Mesenchymal stem cell (in vitro differentiated cells and primary cell): ENCODE measurements around the gene SMARCD2.

Source experiments
- DNase-seq: peaks from one replicate; pipeline ENCODE4 v3.0.0-alpha.2; 2013
- H2AFZ ChIP-seq: one replicate; pipeline ENCODE4 v1.6.1; 2013; ENCODE audit warnings: low read depth, mild to moderate bottlenecking, control low read depth, inconsistent platforms, low read length, moderate library complexity
- H2AK5ac ChIP-seq: 2 replicates; pipeline ENCODE4 v1.6.1; 2013; ENCODE audit warnings: low read length, moderate library complexity, mild to moderate bottlenecking, inconsistent platforms; ENCODE audit not compliant: severe bottlenecking
- H2BK120ac ChIP-seq: one replicate; pipeline ENCODE4 v1.6.1; 2013; ENCODE audit warnings: low read depth, mild to moderate bottlenecking, inconsistent platforms, low read length, moderate library complexity
- H2BK12ac ChIP-seq, 2 experiments: one replicate each; pipeline ENCODE4 v1.6.1; 2013; ENCODE audit warnings: inconsistent platforms in 2 of 2, low read length in 2 of 2, mild to moderate bottlenecking in 2 of 2, moderate library complexity in 2 of 2, control low read depth in 1 of 2
- H2BK15ac ChIP-seq: one replicate; pipeline ENCODE4 v1.6.1; 2013; ENCODE audit warnings: mild to moderate bottlenecking, low read depth, inconsistent platforms; ENCODE audit not compliant: poor library complexity, severe bottlenecking
- H2BK5ac ChIP-seq: 2 replicates; pipeline ENCODE4 v1.6.1; 2013; ENCODE audit warnings: low read depth, mild to moderate bottlenecking, low read length, control low read depth, inconsistent platforms; ENCODE audit not compliant: poor library complexity, severe bottlenecking
- H3K14ac ChIP-seq, 2 experiments: one replicate each; pipeline ENCODE4 v1.6.1; 2013; ENCODE audit warnings: inconsistent platforms in 2 of 2, low read length in 2 of 2, control low read depth in 1 of 2, mild to moderate bottlenecking in 1 of 2, moderate library complexity in 1 of 2
- H3K18ac ChIP-seq, 2 experiments: one replicate each; pipeline ENCODE4 v1.6.1; 2013; ENCODE audit warnings: inconsistent platforms in 2 of 2, low read length in 2 of 2, control low read depth in 1 of 2, low read depth in 1 of 2, mild to moderate bottlenecking in 1 of 2
- H3K23ac ChIP-seq, 2 experiments: one replicate each; pipeline ENCODE4 v1.6.1; 2013; ENCODE audit warnings: inconsistent platforms in 2 of 2, low read length in 2 of 2, mild to moderate bottlenecking in 2 of 2, moderate library complexity in 2 of 2, control low read depth in 1 of 2
- H3K27ac ChIP-seq: 2 replicates; pipeline ENCODE4 v1.5.1; 2013; ENCODE audit warnings: mild to moderate bottlenecking, moderate library complexity, low read length, control low read depth, inconsistent platforms; ENCODE audit not compliant: poor library complexity, severe bottlenecking
- H3K27me3 ChIP-seq, 2 experiments: 2 replicates each; pipeline versions ENCODE4 v1.6.1 to v1.7.0; 2013; ENCODE audit warnings: low read length in 2 of 2, mild to moderate bottlenecking in 2 of 2, moderate library complexity in 2 of 2, control low read depth in 1 of 2, inconsistent platforms in 1 of 2; ENCODE audit not compliant: control insufficient read depth in 1 of 2, insufficient read depth in 1 of 2
- H3K36me3 ChIP-seq, 2 experiments: 2 replicates each; pipeline versions ENCODE4 v1.6.1 to v1.7.0; 2013; ENCODE audit warnings: low read length in 2 of 2, control low read depth in 1 of 2, inconsistent platforms in 1 of 2, low read depth in 1 of 2, mild to moderate bottlenecking in 1 of 2; ENCODE audit not compliant: insufficient read depth in 2 of 2, control insufficient read depth in 1 of 2
- H3K4ac ChIP-seq, 2 experiments: one replicate each; pipeline ENCODE4 v1.6.1; 2013; ENCODE audit warnings: inconsistent platforms in 2 of 2, low read length in 2 of 2, mild to moderate bottlenecking in 2 of 2, moderate library complexity in 2 of 2, control low read depth in 1 of 2, low read depth in 1 of 2
- H3K4me1 ChIP-seq: 2 replicates; pipeline ENCODE4 v1.6.1; 2013; ENCODE audit warnings: low read depth, low read length, control low read depth; ENCODE audit not compliant: control insufficient read depth, insufficient read depth
- H3K4me2 ChIP-seq: 2 replicates; pipeline ENCODE4 v1.6.1; 2013; ENCODE audit warnings: low read length, mild to moderate bottlenecking, inconsistent platforms; ENCODE audit not compliant: poor library complexity, severe bottlenecking
- H3K4me3 ChIP-seq, 2 experiments: 2 replicates each; pipeline versions ENCODE4 v1.5.1 to v1.7.0; 2013; ENCODE audit warnings: low read length in 2 of 2, mild to moderate bottlenecking in 2 of 2, control low read depth in 1 of 2, low read depth in 1 of 2; ENCODE audit not compliant: insufficient read depth in 1 of 2
- H3K79me1 ChIP-seq: replicated peaks from 2 replicates; pipeline ENCODE4 v1.6.1; 2013; ENCODE audit warnings: mild to moderate bottlenecking, control low read depth, low read length, inconsistent platforms; ENCODE audit not compliant: poor library complexity, severe bottlenecking
- H3K9ac ChIP-seq: 2 replicates; pipeline ENCODE4 v1.7.0; 2013; ENCODE audit warnings: mild to moderate bottlenecking, low read length, moderate library complexity
- H3K9me3 ChIP-seq: 2 replicates; pipeline ENCODE4 v1.7.0; 2013; ENCODE audit warnings: mild to moderate bottlenecking, low read length; ENCODE audit not compliant: control insufficient read depth
- H4K8ac ChIP-seq: one replicate; pipeline ENCODE4 v1.6.1; 2013; ENCODE audit warnings: inconsistent platforms, mild to moderate bottlenecking, low read length, moderate library complexity
- H4K91ac ChIP-seq: one replicate; pipeline ENCODE4 v1.6.1; 2013; ENCODE audit warnings: mild to moderate bottlenecking, low read length, inconsistent platforms
- WGBS: methylation state at CpG from one replicate; pipeline ENCODE4 v1.1.7; 2013; ENCODE audit warnings: mixed read lengths; 5-methylcytosine and 5-hydroxymethylcytosine counted together

Gene SMARCD2

GRCh38 chr17:63840591-63841349 lies 1.7 kb downstream of the SMARCD2 start:
- H3K4me2 ChIP-seq: peak overlapping the region; percentile 97
- DNase-seq: peak; percentile 11
- H3K9me3 ChIP-seq: no peaks in the 10 kb centered on the region
- H4K91ac ChIP-seq: no peak overlapping the region
- H2BK5ac ChIP-seq: no peak overlapping the region
- no peak overlapping the region for H2BK120ac ChIP-seq
- H3K9ac ChIP-seq: peak overlapping the region; percentile 95
- H3K27ac ChIP-seq: peak overlapping the region; percentile 79
- no peak overlapping the region for H2AK5ac ChIP-seq
- H3K79me1 ChIP-seq: peaks cover 31% of the 10 kb centered on the region
- 83% methylated on average over 3 of the region's 4 CpGs for WGBS
- H2BK12ac ChIP-seq: peak overlapping the region in 1 of 2 experiments; percentile 29
- H3K4me1 ChIP-seq: peaks cover 33% of the 10 kb centered on the region
- H3K14ac ChIP-seq: no peak overlapping the region
- H2BK15ac ChIP-seq: peak overlapping the region; percentile 9
- peaks cover 17 to 27% of the 10 kb centered on the region in 2 experiments for H3K36me3 ChIP-seq
- H4K8ac ChIP-seq: peak overlapping the region; percentile 19
- H3K27me3 ChIP-seq: no peaks in the 10 kb centered on the region
- H3K18ac ChIP-seq: peak overlapping the region in 1 of 2 experiments; percentile 71
- peak overlapping the region in 1 of 2 experiments; percentile 47 for H3K23ac ChIP-seq
- peak overlapping the region in 1 of 2 experiments; percentile 96 for H3K4me3 ChIP-seq
- peak overlapping the region in 1 of 2 experiments; percentile 15 for H3K4ac ChIP-seq
- H2AFZ ChIP-seq: no peak overlapping the region

- peak; percentile 20 for DNase-seq
- H2AFZ ChIP-seq: no peak overlapping the region
- no peak overlapping the region for H2BK5ac ChIP-seq
- H3K27ac ChIP-seq: no peak overlapping the region
- H4K8ac ChIP-seq: no peak overlapping the region
- no peak overlapping the region for H3K18ac ChIP-seq
- peaks cover 35% of the 10 kb centered on the region for H3K4me1 ChIP-seq
- H3K9ac ChIP-seq: peak overlapping the region; percentile 77
- 76% methylated on average over 7 of the region's 7 CpGs for WGBS
- H3K23ac ChIP-seq: peak overlapping the region in 1 of 2 experiments; percentile 27
- no peak overlapping the region for H2AK5ac ChIP-seq
- peaks cover 38 to 43% of the 10 kb centered on the region in 2 experiments for H3K36me3 ChIP-seq
- H2BK15ac ChIP-seq: no peak overlapping the region
- peak overlapping the region in 1 of 2 experiments; percentile 60 for H3K4me3 ChIP-seq
- H3K4ac ChIP-seq: no peak overlapping the region
- H3K79me1 ChIP-seq: peaks cover 37% of the 10 kb centered on the region
- H2BK120ac ChIP-seq: no peak overlapping the region
- no peaks in the 10 kb centered on the region for H3K27me3 ChIP-seq
- no peak overlapping the region for H3K4me2 ChIP-seq
- no peak overlapping the region for H2BK12ac ChIP-seq
- H4K91ac ChIP-seq: peak overlapping the region; percentile 54
- no peak overlapping the region for H3K14ac ChIP-seq
- H3K9me3 ChIP-seq: no peaks in the 10 kb centered on the region
These were observed 3.8 kb downstream of the SMARCD2 start for GRCh38 chr17:63838631-63839171.

GRCh38 chr17:63837962-63838600 lies 4.4 kb downstream of the SMARCD2 start:
- Histone ChIP-seq H4K8ac (peak overlapping the region; percentile 27), H3K4me3 (peak overlapping the region in 1 of 2 experiments; percentile 60), H2AFZ (no peak overlapping the region), H3K9me3 (no peaks in the 10 kb centered on the region), H3K4ac (peak overlapping the region in 1 of 2 experiments; percentile 63), H3K4me2 (no peak overlapping the region), H3K79me1 (peaks cover 41% of the 10 kb centered on the region), H2AK5ac (peak overlapping the region; percentile 64), H3K23ac (peak overlapping the region in 1 of 2 experiments; percentile 2), H3K36me3 (peaks cover 44 to 49% of the 10 kb centered on the region in 2 experiments), H2BK12ac (no peak overlapping the region), H2BK120ac (no peak overlapping the region), H2BK15ac (peak overlapping the region; percentile 3), H2BK5ac (no peak overlapping the region), H3K27ac (no peak overlapping the region), H3K18ac (peak overlapping the region in 1 of 2 experiments; percentile 63), H3K14ac (no peak overlapping the region), H3K4me1 (peaks cover 34% of the 10 kb centered on the region), H3K9ac (peak overlapping the region; percentile 77), H3K27me3 (no peaks in the 10 kb centered on the region), H4K91ac (peak overlapping the region; percentile 61)
- 92% methylated on average over 5 of the region's 5 CpGs for WGBS
- DNase-seq: no peak

GRCh38 chr17:63837480-63837879 lies 5.0 kb downstream of the SMARCD2 start:
- peaks cover 43% of the 10 kb centered on the region for H3K79me1 ChIP-seq
- H2BK5ac ChIP-seq: peak overlapping the region; percentile 19
- WGBS: 99% methylated on average over 12 of the region's 12 CpGs

More at GRCh38 chr17:63837480-63837879, 5.0 kb downstream of the SMARCD2 start:
- Histone ChIP-seq H2BK12ac (no peak overlapping the region), H4K91ac (no peak overlapping the region), H3K27ac (no peak overlapping the region), H3K4me3 (no peak overlapping the region), H2BK120ac (no peak overlapping the region), H3K27me3 (no peaks in the 10 kb centered on the region), H2BK15ac (no peak overlapping the region), H3K9ac (no peak overlapping the region), H3K4ac (no peak overlapping the region), H3K4me1 (peaks cover 34% of the 10 kb centered on the region), H3K9me3 (no peaks in the 10 kb centered on the region), H3K36me3 (peaks cover 50 to 55% of the 10 kb centered on the region in 2 experiments), H3K18ac (no peak overlapping the region), H3K4me2 (no peak overlapping the region), H2AFZ (no peak overlapping the region), H4K8ac (peak overlapping the region; percentile 31), H2AK5ac (no peak overlapping the region), H3K14ac (no peak overlapping the region), H3K23ac (no peak overlapping the region)
- DNase-seq: no peak
